Stimulated activated CD4-positive, alpha-beta T cell treated with anti-CD3 and anti-CD28 coated beads, Interleukin-2, amount 100 ng/mL, for 4 hours (primary cell): ENCODE results near the gene ENTHD1.

Experiments used
- DNase-seq: peaks from one replicate; pipeline ENCODE4 v3.0.0-alpha.2; 2020; ENCODE audit warnings: low read depth

The ENTHD1 gene

DNA sequence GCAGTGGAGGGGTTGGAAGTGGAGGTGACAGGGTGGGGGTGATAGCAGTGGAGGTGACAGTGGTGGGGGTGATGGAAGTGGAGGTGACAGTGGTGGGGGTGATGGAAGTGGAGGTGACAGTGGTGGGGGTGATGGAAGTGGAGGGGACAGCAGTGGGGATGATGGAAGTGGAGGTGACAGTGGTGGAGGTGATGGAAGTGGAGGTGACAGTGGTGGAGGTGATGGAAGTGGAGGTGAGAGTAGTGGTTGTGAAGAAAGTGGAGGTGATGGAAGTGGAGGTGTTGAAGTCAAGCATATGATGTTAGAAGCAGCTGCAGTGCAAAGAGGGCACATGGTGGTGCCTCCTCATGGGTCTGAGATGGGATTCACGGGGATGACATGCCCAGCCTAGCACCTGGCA, 181.5 kb downstream of the ENTHD1 start:
- DNase-seq: no peak

DNA sequence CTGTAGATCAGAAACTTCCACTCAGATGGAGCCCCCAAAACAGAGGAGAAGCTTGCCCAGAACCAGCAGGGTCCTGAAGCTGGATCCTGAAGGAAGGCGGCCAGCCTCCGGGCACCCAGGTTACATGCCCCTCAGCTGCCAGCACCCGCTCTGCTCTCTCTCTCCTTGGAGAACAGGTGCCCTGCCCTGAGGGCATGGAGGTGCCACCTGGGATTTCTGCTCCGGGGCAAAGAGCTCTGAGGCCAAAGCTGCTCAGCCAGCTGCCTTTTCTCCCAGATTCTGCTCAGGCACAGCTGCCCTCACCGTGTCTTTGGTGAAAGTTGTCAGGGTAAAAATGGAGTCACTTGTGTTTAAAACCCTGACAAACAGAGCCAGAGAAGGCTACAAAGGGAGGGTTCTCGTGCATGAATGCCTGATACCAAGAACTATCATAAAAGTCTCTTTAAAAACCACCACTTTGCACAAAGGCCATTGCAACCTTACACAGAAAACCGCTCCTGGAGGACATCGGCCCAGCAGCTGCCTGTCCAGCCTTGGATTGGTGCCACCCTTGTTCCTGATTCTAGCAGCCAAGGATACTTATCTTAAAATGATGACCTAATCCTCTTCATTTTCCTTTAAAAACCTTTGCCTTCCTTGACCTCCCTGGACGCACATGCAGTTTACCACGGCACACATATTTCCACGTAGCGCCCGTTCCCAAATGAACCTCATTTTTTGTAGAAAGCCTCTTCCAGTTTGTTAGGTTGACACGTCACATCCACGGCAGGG, 183.0 kb downstream of the ENTHD1 start:
- DNase-seq: no peak

DNA sequence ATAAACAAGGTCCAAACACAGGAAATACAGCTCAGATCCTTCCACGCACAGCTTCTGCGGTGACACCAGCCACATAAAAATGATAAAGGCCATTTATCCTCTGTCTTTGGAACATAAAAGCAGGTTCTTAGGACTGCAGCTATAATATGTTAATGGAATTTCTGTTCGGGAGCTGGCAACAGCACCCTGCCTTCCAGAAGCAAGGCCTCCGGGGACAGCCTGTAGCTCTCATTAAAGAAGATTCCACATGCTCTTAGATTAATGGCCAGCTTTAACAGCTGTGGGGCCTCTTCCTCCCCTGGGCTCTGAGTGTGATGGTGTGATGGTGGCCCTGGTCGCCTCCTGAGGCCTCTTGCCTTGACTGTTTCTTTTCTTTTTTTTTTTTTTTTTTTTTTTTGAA, 185.7 kb downstream of the ENTHD1 start:
- DNase-seq: no peak

DNA sequence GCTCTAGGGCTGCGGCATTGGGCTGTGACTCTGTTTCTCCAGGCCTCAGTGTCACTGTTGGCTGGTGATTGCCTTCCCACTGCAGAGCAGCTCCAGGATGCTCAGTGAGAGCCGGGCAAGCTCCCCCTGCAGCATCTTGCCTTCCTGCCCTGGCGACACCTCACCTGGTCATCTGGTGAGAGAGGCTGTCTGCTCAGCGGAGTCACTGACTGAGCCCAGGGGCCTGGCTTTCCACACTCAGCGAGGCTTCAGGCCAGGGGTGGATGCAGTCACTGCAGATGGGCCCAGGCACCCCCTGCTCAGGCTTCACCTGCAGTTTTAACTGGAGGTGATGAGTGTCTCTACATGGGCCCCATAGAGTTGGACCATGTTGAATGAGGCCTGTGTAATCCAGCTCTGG, 186.2 kb downstream of the ENTHD1 start:
- DNase-seq: no peak

DNA sequence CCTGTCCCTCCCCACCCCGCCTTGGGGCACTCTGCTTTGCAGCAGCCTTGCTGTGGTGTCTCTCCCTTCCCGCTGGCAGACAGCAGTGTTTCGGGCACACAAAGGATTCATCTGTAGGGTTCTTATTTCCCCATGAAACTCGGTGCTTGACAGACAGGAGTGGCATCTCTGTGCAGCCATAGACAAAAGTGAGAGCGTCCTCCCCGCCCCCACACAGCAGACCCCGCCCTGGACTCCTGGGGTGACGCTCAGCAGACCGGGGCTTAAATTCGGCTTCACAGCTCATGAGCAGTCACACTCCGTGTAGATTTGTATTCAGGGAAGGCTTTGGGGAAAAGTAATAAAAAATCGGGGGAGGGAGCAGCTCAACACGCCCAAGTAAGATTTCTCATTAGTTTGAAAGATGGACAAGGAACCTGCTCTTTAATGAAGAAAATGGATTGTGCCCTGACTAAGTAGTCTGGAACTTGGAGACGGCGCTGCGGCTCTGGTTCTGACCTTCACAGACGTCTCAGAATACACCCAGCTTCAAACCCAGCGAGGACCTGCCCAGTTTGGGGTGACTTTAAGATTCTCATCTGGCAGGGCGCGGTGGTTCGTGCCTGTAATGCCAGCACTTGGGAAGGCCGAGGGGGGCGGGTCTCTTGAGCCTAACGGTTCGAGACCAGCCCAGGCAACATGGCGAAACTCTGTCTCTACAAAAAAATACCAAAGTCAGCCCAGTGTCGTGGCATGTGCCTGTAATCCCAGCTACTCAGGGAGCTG, 187.0 kb downstream of the ENTHD1 start:
- no peak for DNase-seq

DNA sequence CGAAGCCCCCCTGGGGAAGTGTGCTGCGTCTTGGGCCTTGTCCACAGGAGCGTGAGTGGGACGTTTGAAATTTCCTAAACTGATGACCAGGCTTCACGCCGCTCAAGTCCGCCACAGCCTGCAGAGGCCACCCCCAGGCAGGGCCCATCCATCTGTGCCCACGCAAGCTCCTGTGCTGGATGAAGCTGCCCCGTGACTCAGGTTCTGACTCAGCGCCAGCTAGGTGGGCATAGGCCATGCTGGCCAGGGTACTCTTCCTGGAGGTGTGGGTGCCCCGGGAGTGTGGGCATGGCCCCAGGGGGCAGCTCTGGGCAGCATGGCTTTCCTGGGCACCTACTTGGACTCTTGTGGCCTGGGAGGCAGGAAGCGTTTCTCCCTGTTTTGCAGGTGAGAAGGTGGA, 188.2 kb downstream of the ENTHD1 start:
- DNase-seq: no peak

DNA sequence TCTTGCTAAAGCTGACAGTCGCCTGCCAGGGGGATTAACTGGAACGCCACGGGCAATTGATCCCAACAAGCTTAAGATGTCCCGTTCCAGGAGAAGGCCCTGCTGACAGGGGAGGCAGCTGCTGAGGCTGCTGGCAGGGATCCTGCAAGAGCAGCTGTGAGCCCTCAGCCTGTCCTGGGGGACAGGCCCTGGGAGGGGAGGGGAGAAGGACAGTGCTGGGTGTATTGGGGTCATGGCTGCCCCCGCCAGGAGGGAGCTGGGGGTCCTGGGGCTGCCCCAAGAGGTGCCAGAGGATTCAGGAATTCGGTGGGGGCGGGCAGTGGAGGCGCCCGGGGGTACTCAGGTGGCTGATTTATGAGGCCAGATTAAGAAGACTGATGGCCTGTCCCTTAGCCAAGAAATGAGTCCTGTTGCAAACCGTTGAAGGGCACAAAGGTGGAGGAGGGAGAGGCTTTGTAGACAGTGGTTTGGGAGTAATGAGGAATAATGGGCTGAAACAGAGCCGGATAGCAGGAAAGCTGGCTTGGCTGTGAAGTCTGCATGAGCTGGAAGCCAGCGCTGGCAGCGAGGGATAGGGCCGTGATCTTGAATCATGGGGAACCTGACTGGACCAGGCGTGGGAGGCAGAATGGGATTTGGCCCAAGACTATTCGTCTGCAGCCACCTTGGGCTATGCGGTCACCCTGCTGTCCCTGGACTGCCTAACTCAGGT, 189.5 kb downstream of the ENTHD1 start:
- DNase-seq: no peak

DNA sequence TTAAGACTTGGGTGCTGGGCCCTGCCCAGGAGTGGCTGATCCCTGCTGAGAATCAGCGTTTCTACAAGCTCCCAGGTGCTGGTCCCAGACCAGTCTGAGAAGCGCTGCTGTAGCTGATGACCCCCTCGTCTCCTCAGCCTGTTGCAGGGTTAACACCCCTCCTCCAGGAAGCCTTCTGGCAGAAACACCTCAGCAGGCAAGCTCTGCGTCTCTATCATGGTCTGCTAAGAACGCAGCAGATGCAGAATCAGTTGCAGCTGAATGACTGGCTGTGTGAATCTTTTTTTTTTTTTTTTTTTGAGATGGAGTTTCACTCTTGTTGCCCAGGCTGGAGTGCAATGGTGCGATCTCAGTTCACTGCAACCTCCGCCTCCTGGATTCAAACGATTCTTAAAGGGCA, 190.5 kb downstream of the ENTHD1 start:
- no peak for DNase-seq

DNA sequence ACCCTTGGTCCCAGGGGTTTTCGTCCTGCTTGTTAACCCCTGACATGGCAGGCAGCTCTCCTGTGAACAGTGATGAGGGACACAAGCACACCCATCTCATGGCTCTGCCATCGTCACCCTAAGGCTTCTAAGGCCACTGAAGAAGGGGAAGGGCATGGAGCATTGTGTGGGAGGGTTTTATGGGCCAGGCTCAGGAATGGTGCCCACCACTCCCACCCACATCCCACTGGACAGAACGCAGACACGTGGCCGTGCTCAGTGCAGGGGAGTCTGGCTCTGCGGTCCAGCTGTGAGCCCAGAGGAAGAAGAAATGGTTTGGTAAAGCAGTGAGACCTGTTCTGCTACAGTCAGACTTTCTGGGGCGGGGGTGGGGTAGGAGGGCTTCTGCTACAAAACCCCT, 193.0 kb downstream of the ENTHD1 start:
- DNase-seq: no peak

DNA sequence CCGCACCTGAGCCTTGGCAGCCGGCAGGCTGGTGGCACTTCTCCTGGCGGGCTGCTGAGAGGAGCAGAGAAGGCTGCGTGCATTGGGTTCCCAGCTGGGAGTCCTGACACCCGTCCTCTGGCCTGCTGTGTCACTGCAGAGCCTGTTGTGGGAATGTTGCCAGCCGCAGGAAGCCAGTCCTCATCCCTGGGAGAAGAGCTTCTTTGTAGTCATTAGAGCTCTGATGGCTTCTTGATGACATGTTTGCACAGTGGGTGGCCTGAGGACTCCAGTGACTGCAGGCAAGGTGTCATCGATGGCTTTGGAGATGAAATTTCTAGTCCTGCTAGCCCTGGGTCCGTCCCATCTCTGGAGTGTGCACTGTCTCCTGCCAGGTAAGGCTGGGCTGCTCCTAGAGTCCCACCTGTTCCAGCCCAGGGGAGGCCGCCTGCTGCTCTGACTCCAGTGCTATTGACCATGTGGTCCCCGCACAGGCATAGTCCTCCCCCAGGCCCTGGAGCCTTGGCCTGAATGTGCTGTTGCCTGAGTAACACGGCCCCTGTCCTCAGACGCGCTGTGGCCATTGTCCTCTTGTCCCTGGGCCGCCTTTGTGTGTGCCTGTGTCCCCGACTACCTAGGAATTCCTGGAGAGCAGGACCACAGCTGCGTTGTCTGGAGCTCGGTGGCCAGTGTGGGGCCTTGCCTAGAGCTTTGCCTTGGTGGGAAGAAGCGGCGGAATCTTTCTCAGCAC, 193.8 kb downstream of the ENTHD1 start:
- no peak for DNase-seq

DNA sequence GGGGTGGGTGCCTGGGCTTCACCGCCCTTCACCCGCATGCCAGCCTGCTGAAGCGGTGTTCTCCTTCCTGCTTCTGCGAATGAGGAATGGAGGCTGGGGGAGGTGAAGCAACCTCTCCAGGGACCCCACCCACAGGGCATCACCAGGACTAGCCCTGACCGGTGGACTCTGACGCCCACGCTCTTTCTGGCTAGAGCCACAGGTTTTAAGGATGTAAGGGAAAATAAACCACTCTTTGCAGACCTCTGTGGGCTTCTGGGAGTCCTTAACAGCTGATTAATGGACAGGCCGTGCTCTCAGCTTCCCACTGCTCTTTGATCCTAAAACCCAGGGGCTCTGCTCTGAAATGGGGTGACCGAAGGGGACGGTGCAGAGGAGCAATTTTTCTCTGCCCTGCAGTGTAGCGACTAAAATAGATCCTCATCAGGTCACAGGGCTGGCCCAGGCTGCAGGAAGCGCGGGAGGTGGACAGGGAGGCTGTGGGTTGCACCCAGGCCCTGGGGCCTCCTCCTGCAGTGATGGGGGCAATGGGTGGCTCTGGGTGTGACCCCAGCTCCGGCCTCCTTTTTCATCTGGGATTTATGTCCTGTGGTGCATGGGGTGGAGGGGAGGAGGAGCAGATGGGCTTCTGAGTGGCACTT, 195.7 kb downstream of the ENTHD1 start:
- no peak for DNase-seq

DNA sequence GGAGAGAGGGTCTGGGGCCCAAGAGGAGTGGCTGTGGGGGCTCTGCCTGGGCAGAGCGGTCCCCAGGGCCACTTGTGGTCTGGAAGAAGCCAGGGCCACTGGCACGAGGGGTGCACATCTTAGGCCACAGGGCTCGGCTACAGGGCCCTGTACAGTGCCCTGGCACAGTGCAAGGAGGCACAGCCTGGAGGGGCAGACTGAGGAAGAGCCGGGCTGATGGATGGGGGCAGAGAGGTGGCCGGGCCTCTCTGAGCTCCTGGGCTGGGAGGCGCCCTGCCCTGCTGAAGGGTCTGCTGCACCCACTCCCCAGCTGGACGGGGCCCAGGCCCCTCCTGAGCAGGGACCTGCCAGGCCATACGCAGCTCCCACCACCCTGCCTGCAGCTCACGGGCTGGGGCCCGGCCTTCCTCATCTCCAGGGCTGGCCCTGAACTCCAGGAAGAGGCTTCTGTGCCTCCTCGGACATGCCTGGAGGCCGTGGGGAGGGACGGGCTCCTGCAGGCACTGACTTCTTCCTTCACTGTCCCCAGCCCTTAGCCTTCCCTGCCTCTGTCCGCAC, 199.5 kb downstream of the ENTHD1 start:
- no peak for DNase-seq
